Esophagus muscularis mucosa (tissue), 3 donors: Measurements from ENCODE around the gene OGFRL1.

Experiments used
- EP300 ChIP-seq: sonication (generic); formaldehyde crosslinking; IDR thresholded peaks from one replicate; pipeline ENCODE4 v1.6.1; 2017; ENCODE audit warnings: antibody characterized with exemption
- POLR2AphosphoS5 ChIP-seq, 2 donors: sonication (generic); formaldehyde crosslinking; IDR thresholded peaks; one replicate each; pipeline ENCODE4 v1.6.1; 2017; ENCODE audit warnings: antibody characterized with exemption in 2 of 2

DNA sequence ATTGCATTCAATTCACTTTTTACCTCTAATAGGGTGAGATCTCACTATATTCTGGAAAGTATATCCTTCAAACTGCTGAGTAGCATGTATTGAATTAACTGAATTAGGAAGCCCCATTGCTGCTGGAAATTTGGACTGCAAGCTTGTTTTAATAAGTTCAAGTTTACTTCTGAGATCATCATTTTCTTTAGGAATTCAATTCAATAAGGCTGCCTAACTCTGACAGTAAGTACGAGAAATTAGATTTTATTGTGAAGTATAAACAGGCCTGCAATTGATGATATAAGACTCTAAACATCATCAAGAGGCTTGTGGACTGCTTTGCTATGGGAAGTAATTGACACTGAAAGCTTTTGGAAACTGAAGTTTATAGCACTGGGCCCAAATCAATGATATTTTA is 44.4 kb downstream of the OGFRL1 start:
- TF ChIP-seq POLR2AphosphoS5 (IDR thresholded peaks at IDR 0.05) (no peak), EP300 (no peak)
